ENCODE data around the gene EPB41. TPM values are rescaled to one million over a fixed set of nuclear protein-coding genes. Genes with fewer than 3 reads are reported as not detected.
A peak's percentile ranks its signal among the peaks of the same experiment; 100 is the strongest.

Gene EPB41
- total RNA-seq, 1 experiment from 2014 or later = 20.2 TPM

GRCh38 chr1:28925350-28925891 is 11.1 kb downstream of the EPB41 start:
- H3K9me3 ChIP-seq (ENCODE audit: control insufficient read depth, insufficient read depth, low read depth, low read length) = no peaks in the 10 kb centered on the region
- peaks cover 10% of the 10 kb centered on the region; the same call in 1 of the 2 replicates for H3K4me1 ChIP-seq (ENCODE audit: control insufficient read depth, insufficient read depth, low read length)
- H3K36me3 ChIP-seq (ENCODE audit: control insufficient read depth, insufficient read depth, low read length) = no peaks in the 10 kb centered on the region
- CTCF ChIA-PET = no interaction called here
- no peaks in the 10 kb centered on the region for H3K27me3 ChIP-seq (ENCODE audit: control insufficient read depth, insufficient read depth, low read length)
- BruUV-seq (replicated peaks) = no TSS peak
- DNase-seq (ENCODE audit: low read depth, low spot score) = no peak
- in situ Hi-C loops (cut with HindIII; ENCODE audit: low pct_unique_long_range_greater_than_20kb, low sequenced_read_pairs) (no loop called here), intact Hi-C loops (cut with micrococcal nuclease; ENCODE audit: unreplicated experiment) (no loop called here)
- POLR2A ChIA-PET = no interaction called here
- no peak overlapping the region for H3K27ac ChIP-seq (ENCODE audit: low read length)
- no peak overlapping the region for H3K4me3 ChIP-seq (ENCODE audit: low read depth in 2 of 2, low read length in 2 of 2)
- TF ChIP-seq TCF7L2 (IDR thresholded peaks at IDR 0.05; ENCODE audit: low read depth, low read length) (no peak), CTCF (IDR thresholded peaks at IDR 0.05) (no peak), REST (IDR thresholded peaks at IDR 0.05; ENCODE audit: insufficient read depth in 1 of 2, low read depth in 2 of 2, low read length in 1 of 2) (no peak), POLR2AphosphoS5 (IDR thresholded peaks at IDR 0.05; ENCODE audit: low read depth, low read length) (no peak), SIN3A (IDR thresholded peaks at IDR 0.05; ENCODE audit: borderline replicate concordance, insufficient read depth, low read depth, low read length) (no peak)
- ATAC-seq = no peak

- POLR2A ChIA-PET = interaction anchor here (0.6 kb wide), 1 partner anchor 21 kb away, joined by 5 read pairs; no protein-coding TSS in a partner anchor
- intact Hi-C loops (cut with micrococcal nuclease; ENCODE audit: unreplicated experiment) = no loop called here
- Histone ChIP-seq H3K9me3 (ENCODE audit: control insufficient read depth, insufficient read depth, low read depth, low read length) (no peaks in the 10 kb centered on the region), H3K27ac (ENCODE audit: low read length) (peak overlapping the region; percentile 58; the same call in 1 of the 2 replicates), H3K36me3 (ENCODE audit: control insufficient read depth, insufficient read depth, low read length) (no peaks in the 10 kb centered on the region), H3K4me3 (ENCODE audit: low read depth in 2 of 2, low read length in 2 of 2) (no peak overlapping the region), H3K4me1 (ENCODE audit: control insufficient read depth, insufficient read depth, low read length) (peaks cover 10% of the 10 kb centered on the region; the same call in 1 of the 2 replicates), H3K27me3 (ENCODE audit: control insufficient read depth, insufficient read depth, low read length) (no peaks in the 10 kb centered on the region)
- CTCF ChIA-PET = interaction anchor here (0.5 kb wide), 1 partner anchor 44 kb away, joined by 9 read pairs; no protein-coding TSS in a partner anchor
- no peak for ATAC-seq
- in situ Hi-C loops (cut with HindIII; ENCODE audit: low pct_unique_long_range_greater_than_20kb, low sequenced_read_pairs) = no loop called here
- no peak for TF ChIP-seq TCF7L2 (IDR thresholded peaks at IDR 0.05; ENCODE audit: low read depth, low read length)
- no peak for TF ChIP-seq POLR2AphosphoS5 (IDR thresholded peaks at IDR 0.05; ENCODE audit: low read depth, low read length)
- no peak for TF ChIP-seq REST (IDR thresholded peaks at IDR 0.05; ENCODE audit: insufficient read depth in 1 of 2, low read depth in 2 of 2, low read length in 1 of 2)
- no peak for TF ChIP-seq CTCF (IDR thresholded peaks at IDR 0.05)
- TF ChIP-seq SIN3A (IDR thresholded peaks at IDR 0.05; ENCODE audit: borderline replicate concordance, insufficient read depth, low read depth, low read length) = no peak
- no peak for DNase-seq (ENCODE audit: low read depth, low spot score)
- no TSS peak for BruUV-seq (replicated peaks)
These were observed 12.4 kb downstream of the EPB41 start for GRCh38 chr1:28926629-28927265.
